Muscle of leg (tissue), 11 donors: ENCODE data around the gene EME2. TPM values are rescaled to one million over a fixed set of nuclear protein-coding genes. Genes with fewer than 3 reads are reported as not detected.

Experiments used
- DNase-seq: peaks from one replicate; pipeline ENCODE4 v3.0.0; 2013
- H3K27ac ChIP-seq: one replicate; pipeline ENCODE4 v1.5.1; 2013; ENCODE audit warnings: mild to moderate bottlenecking, low read length, control low read depth
- H3K27me3 ChIP-seq: one replicate; pipeline ENCODE4 v1.6.1; 2013; ENCODE audit warnings: low read length; ENCODE audit not compliant: control insufficient read depth, insufficient read depth
- H3K36me3 ChIP-seq: one replicate; pipeline ENCODE4 v1.6.1; 2013; ENCODE audit warnings: low read length; ENCODE audit not compliant: control insufficient read depth, insufficient read depth
- H3K4me1 ChIP-seq: one replicate; pipeline ENCODE4 v1.6.1; 2013; ENCODE audit warnings: low read length; ENCODE audit not compliant: control insufficient read depth, insufficient read depth
- H3K4me3 ChIP-seq: one replicate; pipeline ENCODE4 v1.5.1; 2013; ENCODE audit warnings: low read length, control low read depth
- H3K9me3 ChIP-seq: replicated peaks from 2 replicates; pipeline ENCODE4 v1.6.1; 2013; ENCODE audit warnings: low read depth, low read length; ENCODE audit not compliant: control insufficient read depth
- WGBS: methylation state at CpG from one replicate; pipeline ENCODE4 v1.1.5; 2013; ENCODE audit warnings: missing lambda C conversion rate; ENCODE audit not compliant: insufficient coverage; 5-methylcytosine and 5-hydroxymethylcytosine counted together
- polyA plus RNA-seq, 8 donors: library from polyadenylated mRNA; unstranded; fragments of 120-200 nt; gene quantifications; one replicate each; pipeline versions ENCODE4 v1.2.1 to v1.2.3, GENCODE V29; 2013; ENCODE audit warnings: inconsistent platforms in 1 of 8, low replicate concordance in 1 of 8; ENCODE audit not compliant: insufficient read length in 8 of 8, insufficient read depth in 1 of 8
- total RNA-seq: library from RNA; stranded (reverse); fragments of 120-200 nt; gene quantifications from one replicate; pipeline ENCODE4 v1.2.4, GENCODE V29; 2013

The EME2 gene
- total and polyA plus RNA-seq, 9 donors, result 4.0 to 9.7 (median 6.9) TPM

GRCh38 chr16:1766701-1767100 lies 5.9 kb upstream of the EME2 start:
- Histone ChIP-seq H3K4me1 (peaks cover 16% of the 10 kb centered on the region), H3K36me3 (peaks cover 81% of the 10 kb centered on the region), H3K27me3 (no peaks in the 10 kb centered on the region), H3K27ac (no peak overlapping the region), H3K9me3 (no peaks in the 10 kb centered on the region), H3K4me3 (no peak overlapping the region)
- DNase-seq, result no peak
- 91% methylated on average over 18 of the region's 18 CpGs for WGBS

DNA sequence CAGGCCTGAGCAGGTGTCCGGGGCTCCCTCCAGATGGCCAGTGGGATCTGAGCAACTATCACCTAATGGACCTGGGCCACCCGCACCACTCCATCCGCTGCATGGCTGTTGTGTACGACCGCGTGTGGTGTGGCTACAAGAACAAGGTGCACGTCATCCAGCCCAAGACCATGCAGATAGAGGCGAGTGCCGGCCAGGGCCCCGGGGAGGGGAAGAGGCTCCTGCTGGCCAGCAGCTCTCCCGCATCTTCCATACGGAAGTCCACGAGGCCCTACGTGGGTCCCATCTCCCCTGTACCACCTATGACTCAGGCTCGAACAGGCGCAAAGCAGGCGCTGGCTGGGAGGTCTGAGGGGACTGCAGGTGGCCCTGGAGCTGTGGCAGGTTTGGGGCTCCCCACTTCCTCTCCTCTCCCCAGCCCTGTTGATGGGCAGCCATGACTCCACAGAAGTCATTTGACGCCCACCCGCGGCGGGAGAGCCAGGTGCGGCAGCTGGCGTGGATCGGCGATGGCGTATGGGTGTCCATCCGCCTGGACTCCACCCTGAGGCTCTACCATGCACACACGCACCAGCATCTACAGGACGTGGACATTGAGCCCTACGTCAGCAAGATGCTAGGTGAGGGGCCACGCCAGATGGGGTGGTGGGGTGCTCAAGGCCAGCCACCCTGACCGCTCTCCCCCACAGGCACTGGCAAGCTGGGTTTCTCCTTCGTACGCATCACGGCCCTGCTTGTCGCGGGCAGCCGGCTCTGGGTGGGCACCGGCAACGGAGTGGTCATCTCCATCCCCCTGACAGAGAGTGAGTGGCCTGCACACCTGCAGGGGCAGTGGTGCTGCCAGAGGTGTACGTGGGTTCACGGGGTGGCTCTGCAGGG lies 5.3 kb upstream of the EME2 start:
- Histone ChIP-seq H3K27ac (no peak overlapping the region), H3K36me3 (peaks cover 75% of the 10 kb centered on the region), H3K4me3 (no peak overlapping the region), H3K4me1 (peaks cover 23% of the 10 kb centered on the region), H3K9me3 (no peaks in the 10 kb centered on the region), H3K27me3 (no peaks in the 10 kb centered on the region)
- DNase-seq, result no peak
- WGBS, result 92% methylated on average over 30 of the region's 42 CpGs

- peaks cover 25% of the 10 kb centered on the region for H3K4me1 ChIP-seq
- H3K36me3 ChIP-seq, result peaks cover 67% of the 10 kb centered on the region
- H3K9me3 ChIP-seq, result no peaks in the 10 kb centered on the region
- 79% methylated on average over 41 of the region's 41 CpGs for WGBS
- no peak overlapping the region for H3K4me3 ChIP-seq
- DNase-seq, result no peak
- no peaks in the 10 kb centered on the region for H3K27me3 ChIP-seq
- H3K27ac ChIP-seq, result no peak overlapping the region
These were observed 4.4 kb upstream of the EME2 start for GRCh38 chr16:1768061-1768766.

DNA sequence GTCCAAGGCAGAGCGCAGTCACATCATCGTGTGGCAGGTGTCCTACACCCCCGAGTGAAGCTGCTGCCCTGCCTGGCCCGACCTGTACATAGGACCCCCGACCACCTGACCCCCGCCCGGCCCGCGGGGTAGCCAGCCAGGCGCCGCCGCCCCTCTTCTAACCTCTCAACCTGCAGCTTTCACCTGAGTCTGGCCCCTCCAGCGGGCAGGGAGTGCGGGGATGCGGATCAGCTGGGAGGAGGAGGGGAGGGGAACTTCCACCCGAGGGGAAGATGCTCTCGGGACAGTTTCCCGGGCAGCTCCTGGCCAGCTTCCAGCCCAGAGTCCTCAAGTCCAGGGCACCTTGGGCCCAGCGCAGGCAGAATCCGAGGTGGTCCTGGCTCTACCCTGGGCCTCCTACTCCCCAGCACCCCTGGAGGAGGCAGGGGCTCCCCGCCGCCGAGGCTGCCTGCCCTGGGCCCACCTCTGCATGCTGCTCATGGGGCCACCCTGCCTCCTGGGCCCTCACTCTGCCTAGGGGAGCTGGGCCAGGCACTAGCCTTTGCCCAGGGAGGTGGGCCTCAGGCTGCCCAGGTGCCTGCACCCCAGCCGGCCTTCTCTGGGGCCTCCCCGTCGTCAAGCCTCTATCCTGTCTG lies 3.7 kb upstream of the EME2 start:
- WGBS, result 67% methylated on average over 13 of the region's 26 CpGs
- Histone ChIP-seq H3K27ac (no peak overlapping the region), H3K36me3 (peaks cover 63% of the 10 kb centered on the region), H3K27me3 (no peaks in the 10 kb centered on the region), H3K4me1 (peaks cover 28% of the 10 kb centered on the region), H3K4me3 (no peak overlapping the region), H3K9me3 (no peaks in the 10 kb centered on the region)
- DNase-seq, result no peak

GRCh38 chr16:1769402-1770300 lies 3.0 kb upstream of the EME2 start:
- Histone ChIP-seq H3K27me3 (no peaks in the 10 kb centered on the region), H3K27ac (no peak overlapping the region), H3K4me3 (no peak overlapping the region), H3K9me3 (no peaks in the 10 kb centered on the region), H3K36me3 (peaks cover 59% of the 10 kb centered on the region), H3K4me1 (peaks cover 32% of the 10 kb centered on the region)
- WGBS, result 73% methylated on average over 15 of the region's 27 CpGs
- DNase-seq, result no peak

GRCh38 chr16:1770328-1771187 lies 2.1 kb upstream of the EME2 start:
- Histone ChIP-seq H3K36me3 (peaks cover 56% of the 10 kb centered on the region), H3K9me3 (no peaks in the 10 kb centered on the region), H3K27ac (no peak overlapping the region), H3K4me3 (peak overlapping the region; percentile 74), H3K27me3 (no peaks in the 10 kb centered on the region), H3K4me1 (peaks cover 34% of the 10 kb centered on the region)
- peak; percentile 59 for DNase-seq
- WGBS, result 11% methylated on average over 81 of the region's 81 CpGs

- peak within 1 kb of the TSS; percentile 51 for H3K27ac ChIP-seq
- peaks cover 56% of the 10 kb centered on the region for H3K36me3 ChIP-seq
- H3K9me3 ChIP-seq, result no peaks in the 10 kb centered on the region
- H3K27me3 ChIP-seq, result no peaks in the 10 kb centered on the region
- WGBS, result under 1% methylated on average over 57 of the region's 79 CpGs
- peak within 1 kb of the TSS; percentile 74 for H3K4me3 ChIP-seq
- DNase-seq, result peak; percentile 84
- peaks cover 34% of the 10 kb centered on the region for H3K4me1 ChIP-seq
These were observed 1.3 kb upstream of the EME2 start, which contains the start of gene NME3 for GRCh38 chr16:1771188-1771863. NME3 (minus strand) TSS chr16:1771543; CDS start chr16:1771534, 9 bp downstream.

- Histone ChIP-seq H3K27ac (no peak overlapping the region), H3K36me3 (peaks cover 56% of the 10 kb centered on the region), H3K9me3 (no peaks in the 10 kb centered on the region), H3K4me1 (peaks cover 34% of the 10 kb centered on the region), H3K27me3 (no peaks in the 10 kb centered on the region), H3K4me3 (peak overlapping the region; percentile 74)
- WGBS, result 6% methylated on average over 17 of the region's 22 CpGs
- DNase-seq, result no peak
These were observed 697 bp upstream of the EME2 start for GRCh38 chr16:1771864-1772361.
